IMR-90 (cell line): ENCODE results near the gene NKAIN1. TPM values are rescaled to one million over a fixed set of nuclear protein-coding genes. Genes with fewer than 3 reads are reported as not detected.
"Not testable (repeated sequence)": the region's sequence is repeated elsewhere in the genome, so short reads cannot be mapped to it uniquely, and the experiment has no call there.

Source experiments
- ATAC-seq: fragments of 200-7000 bp; cut with Tn5 transposase; 2 replicates; pipeline ENCODE4 v1.9.1; 2020; ENCODE audit warnings: low read depth, mild to moderate bottlenecking, moderate library complexity
- BruUV-seq: library from RNA; stranded (reverse); fragments of 400-500 nt; replicated peaks from 2 replicates; lab custom pipeline; 2021; lab: Mats Ljungman, UMichigan
- CTCF ChIA-PET: fragments of 300-600 bp; formaldehyde crosslinking; extraction: SDS; loops from one replicate; lab custom pipeline; 2021; ENCODE audit warnings: antibody characterized with exemption; lab: Yijun Ruan, JAX
- POLR2A ChIA-PET: fragments of 300-600 bp; sonication (Branson Sonifier 250); formaldehyde crosslinking; loops from one replicate; lab custom pipeline; 2022; ENCODE audit warnings: antibody characterized with exemption; ENCODE audit not compliant: unreplicated experiment; lab: Charles Lee
- DNase-seq: peaks from one replicate; pipeline ENCODE4 v3.0.0; 2013
- H2AFZ ChIP-seq: replicated peaks from 2 replicates; pipeline ENCODE3; 2013; ENCODE audit warnings: low read length, mild to moderate bottlenecking; ENCODE audit not compliant: poor library complexity
- H2AK5ac ChIP-seq: 2 replicates; pipeline ENCODE4 v1.6.1; 2013; ENCODE audit warnings: low read depth, low read length, inconsistent platforms
- H2AK9ac ChIP-seq: replicated peaks from 2 replicates; pipeline ENCODE3; 2013; ENCODE audit warnings: mild to moderate bottlenecking, low read depth, low read length, moderate library complexity; ENCODE audit not compliant: poor library complexity
- H2BK120ac ChIP-seq: 2 replicates; pipeline ENCODE4 v1.6.1; 2013; ENCODE audit warnings: low read depth, low read length, inconsistent platforms
- H2BK15ac ChIP-seq: 3 replicates; pipeline ENCODE4 v1.6.1; 2013; ENCODE audit warnings: low read depth, low read length, inconsistent platforms
- H2BK20ac ChIP-seq: 2 replicates; pipeline ENCODE4 v1.6.1; 2013; ENCODE audit warnings: low read depth, mild to moderate bottlenecking, inconsistent platforms, low read length, moderate library complexity
- H2BK5ac ChIP-seq: 2 replicates; pipeline ENCODE4 v1.6.1; 2013; ENCODE audit warnings: mild to moderate bottlenecking, low read depth, low read length, inconsistent platforms; ENCODE audit not compliant: poor library complexity, severe bottlenecking
- H3K14ac ChIP-seq: replicated peaks from 2 replicates; pipeline ENCODE4 v1.6.1; 2013; ENCODE audit warnings: low read depth, low read length, inconsistent platforms
- H3K18ac ChIP-seq: 2 replicates; pipeline ENCODE4 v1.6.1; 2013; ENCODE audit warnings: low read depth, low read length, control low read depth
- H3K23ac ChIP-seq: 2 replicates; pipeline ENCODE4 v1.6.1; 2013; ENCODE audit warnings: low read depth, low read length, inconsistent platforms
- H3K27ac ChIP-seq: 2 replicates; pipeline ENCODE4 v1.5.1; 2013; ENCODE audit warnings: mild to moderate bottlenecking, control low read depth, low read length; ENCODE audit not compliant: insufficient read depth
- H3K27me3 ChIP-seq: 2 replicates; pipeline ENCODE4 v1.6.1; 2013; ENCODE audit warnings: low read length; ENCODE audit not compliant: control insufficient read depth, insufficient read depth
- H3K36me3 ChIP-seq: 2 replicates; pipeline ENCODE4 v1.6.1; 2013; ENCODE audit warnings: low read length, mixed read lengths; ENCODE audit not compliant: control insufficient read depth, insufficient read depth
- H3K4ac ChIP-seq: 2 replicates; pipeline ENCODE4 v1.6.1; 2013; ENCODE audit warnings: low read depth, low read length, inconsistent platforms
- H3K4me1 ChIP-seq: 2 replicates; pipeline ENCODE4 v1.6.1; 2013; ENCODE audit warnings: low read length, mixed read lengths; ENCODE audit not compliant: control insufficient read depth, insufficient read depth
- H3K4me2 ChIP-seq: 2 replicates; pipeline ENCODE4 v1.6.1; 2013; ENCODE audit warnings: low read depth, mild to moderate bottlenecking, control low read depth, low read length, moderate library complexity
- H3K4me3 ChIP-seq: 2 replicates; pipeline ENCODE4 v1.5.1; 2013; ENCODE audit warnings: low read depth, mild to moderate bottlenecking, control low read depth, low read length, moderate library complexity; ENCODE audit not compliant: insufficient read depth
- H3K56ac ChIP-seq: 2 replicates; pipeline ENCODE4 v1.6.1; 2013; ENCODE audit warnings: low read length, inconsistent platforms; ENCODE audit not compliant: insufficient read depth; ENCODE audit errors: extremely low read depth
- H3K79me1 ChIP-seq, 2 experiments: 2 replicates each; pipeline ENCODE4 v1.6.1; 2013; ENCODE audit warnings: low read length in 2 of 2, inconsistent platforms in 1 of 2, low read depth in 1 of 2
- H3K9ac ChIP-seq: 2 replicates; pipeline ENCODE4 v1.6.1; 2013; ENCODE audit warnings: low read depth, low read length, control low read depth
- H3K9me1 ChIP-seq: 2 replicates; pipeline ENCODE4 v1.6.1; 2013; ENCODE audit warnings: low read length, inconsistent platforms; ENCODE audit not compliant: insufficient read depth
- H3K9me3 ChIP-seq: 2 replicates; pipeline ENCODE4 v1.6.1; 2013; ENCODE audit warnings: low read length; ENCODE audit not compliant: control insufficient read depth, insufficient read depth
- H4K20me1 ChIP-seq: 2 replicates; pipeline ENCODE4 v1.6.1; 2013; ENCODE audit warnings: low read length, inconsistent platforms; ENCODE audit not compliant: insufficient read depth
- H4K5ac ChIP-seq: 2 replicates; pipeline ENCODE4 v1.6.1; 2013; ENCODE audit warnings: mild to moderate bottlenecking, low read depth, low read length, control low read depth
- H4K8ac ChIP-seq, 2 experiments: 2 replicates each; pipeline ENCODE4 v1.6.1; 2013; ENCODE audit warnings: low read depth in 2 of 2, low read length in 2 of 2, control low read depth in 1 of 2, inconsistent platforms in 1 of 2
- H4K91ac ChIP-seq: 2 replicates; pipeline ENCODE4 v1.6.1; 2013; ENCODE audit warnings: low read depth, low read length, inconsistent platforms; ENCODE audit not compliant: insufficient read depth
- CEBPB ChIP-seq: IDR thresholded peaks from 2 replicates; pipeline ENCODE4 v1.6.1; 2012; ENCODE audit warnings: low read depth, low read length, improper control_type of control experiment
- ELK1 ChIP-seq: fragments of 150-350 bp; IDR thresholded peaks from 2 replicates; pipeline ENCODE4 v1.6.1; 2016; ENCODE audit warnings: low read depth, mild to moderate bottlenecking, low read length, moderate library complexity, borderline replicate concordance
- RCOR1 ChIP-seq: IDR thresholded peaks from 2 replicates; pipeline ENCODE4 v1.6.1; 2012; ENCODE audit warnings: mild to moderate bottlenecking, low read length, improper control_type of control experiment; ENCODE audit not compliant: insufficient replicate concordance
- USF2 ChIP-seq: fragments of 150-350 bp; IDR thresholded peaks from 2 replicates; pipeline ENCODE4 v1.6.1; 2017; ENCODE audit warnings: mild to moderate bottlenecking, antibody characterized with exemption, low read length, low read depth
- WGBS, 2 experiments: methylation state at CpG; one replicate each; pipeline versions ENCODE4 v1.1.5 to v1.1.7; 2013; ENCODE audit warnings: missing lambda C conversion rate in 2 of 2; ENCODE audit not compliant: insufficient read length in 1 of 2; ENCODE audit errors: extremely low coverage in 2 of 2; 5-methylcytosine and 5-hydroxymethylcytosine counted together
- dilution Hi-C: fragments of 300-500 bp; cut with HindIII; formaldehyde crosslinking; loops from one replicate; pipeline ENCODE4 v1.14.3; 2018; ENCODE audit warnings: low sequenced_read_pairs; ENCODE audit not compliant: unreplicated experiment
- in situ Hi-C: fragments of 300-500 bp; cut with MboI; formaldehyde crosslinking; loops from 3 replicates; pipeline ENCODE4 v1.14.3; 2019; ENCODE audit warnings: low sequenced_read_pairs, inconsistent platforms, mixed read lengths
- intact Hi-C: fragments of 100-400 bp; cut with micrococcal nuclease; formaldehyde crosslinking; loops from 2 replicates; pipeline ENCODE4 v1.10.0; 2022
- polyA plus RNA-seq, 3 experiments: library from polyadenylated mRNA; depleted of rRNA; stranded (reverse); fragments of >200 nt; gene quantifications; 2 replicates each; pipeline ENCODE4 v1.2.3, GENCODE V29; 2012; ENCODE audit warnings: low replicate concordance in 1 of 3
- total RNA-seq: library from RNA; depleted of rRNA; stranded (reverse); fragments of >200 nt; gene quantifications from 2 replicates; pipeline ENCODE4 v1.2.3, GENCODE V29; 2012

The NKAIN1 gene
- total and polyA plus RNA-seq, 2 of the 4 experiments (the other 2 are of a cell fraction): under 0.01 to 0.09 TPM

- Histone ChIP-seq H3K18ac (no peak overlapping the region), H2BK15ac (no peak overlapping the region), H3K4me1 (no peaks in the 10 kb centered on the region), H4K5ac (no peak overlapping the region), H2BK120ac (no peak overlapping the region), H3K56ac (no peak overlapping the region), H3K4me3 (no peak overlapping the region), H3K4ac (no peak overlapping the region), H3K9me1 (no peaks in the 10 kb centered on the region), H4K8ac (no peak overlapping the region), H2AK9ac (no peak overlapping the region), H3K27me3 (no peaks in the 10 kb centered on the region), H3K9ac (no peak overlapping the region), H2AK5ac (no peak overlapping the region), H4K20me1 (no peaks in the 10 kb centered on the region), H3K27ac (no peak overlapping the region), H3K9me3 (no peaks in the 10 kb centered on the region), H3K36me3 (peaks cover 36% of the 10 kb centered on the region), H3K14ac (no peak overlapping the region), H2BK20ac (no peak overlapping the region), H3K23ac (no peak overlapping the region), H4K91ac (no peak overlapping the region), H2AFZ (no peak overlapping the region), H2BK5ac (no peak overlapping the region), H3K79me1 (peaks cover 17 to 23% of the 10 kb centered on the region in 2 experiments), H3K4me2 (no peak overlapping the region)
- intact Hi-C loops (no loop called here), in situ Hi-C loops (no loop called here), dilution Hi-C loops (no loop called here)
- POLR2A ChIA-PET: no interaction called here
- WGBS, 2 experiments: no CpG with 5 or more reads among the region's 4 CpGs
- CTCF ChIA-PET: no interaction called here
- no peak for ATAC-seq
- BruUV-seq: no TSS peak
- DNase-seq: no peak
- TF ChIP-seq ELK1 (no peak), RCOR1 (no peak), CEBPB (no peak), USF2 (no peak)
These were observed 49.3 kb upstream of the NKAIN1 start for GRCh38 chr1:31289021-31289420.

GRCh38 chr1:31287791-31288190, 48.1 kb upstream of the NKAIN1 start:
- H3K36me3 ChIP-seq: peaks cover 35% of the 10 kb centered on the region
- H3K18ac ChIP-seq, H3K4me1 ChIP-seq, H3K9me1 ChIP-seq, H3K14ac ChIP-seq, H3K9me3 ChIP-seq, H3K27me3 ChIP-seq, H4K5ac ChIP-seq, H3K9ac ChIP-seq, BruUV-seq, H4K20me1 ChIP-seq, H4K91ac ChIP-seq, CTCF ChIA-PET, H3K4ac ChIP-seq, H2AK9ac ChIP-seq, H2BK120ac ChIP-seq, H3K23ac ChIP-seq, H3K27ac ChIP-seq, H3K4me3 ChIP-seq, H2BK20ac ChIP-seq, H4K8ac ChIP-seq, H3K56ac ChIP-seq, H2BK15ac ChIP-seq, H2AK5ac ChIP-seq, DNase-seq, dilution Hi-C loops, intact Hi-C loops, in situ Hi-C loops, H3K4me2 ChIP-seq, H2BK5ac ChIP-seq, H2AFZ ChIP-seq, ATAC-seq: not testable (repeated sequence)
- POLR2A ChIA-PET: interaction anchor here (0.6 kb wide), 1 partner anchor 92 kb away, joined by 3 read pairs; no protein-coding TSS in a partner anchor
- H3K79me1 ChIP-seq: peaks cover 6 to 11% of the 10 kb centered on the region in 2 experiments
- WGBS, 2 experiments: no CpG with 5 or more reads among the region's 4 CpGs
